Measurements from ENCODE around the gene CRELD2. TPM values are rescaled to one million over a fixed set of nuclear protein-coding genes. Genes with fewer than 3 reads are reported as not detected.

The CRELD2 gene
- total RNA-seq, 2 donors from 2014 or later, result 55.1 to 70.1 TPM

DNA sequence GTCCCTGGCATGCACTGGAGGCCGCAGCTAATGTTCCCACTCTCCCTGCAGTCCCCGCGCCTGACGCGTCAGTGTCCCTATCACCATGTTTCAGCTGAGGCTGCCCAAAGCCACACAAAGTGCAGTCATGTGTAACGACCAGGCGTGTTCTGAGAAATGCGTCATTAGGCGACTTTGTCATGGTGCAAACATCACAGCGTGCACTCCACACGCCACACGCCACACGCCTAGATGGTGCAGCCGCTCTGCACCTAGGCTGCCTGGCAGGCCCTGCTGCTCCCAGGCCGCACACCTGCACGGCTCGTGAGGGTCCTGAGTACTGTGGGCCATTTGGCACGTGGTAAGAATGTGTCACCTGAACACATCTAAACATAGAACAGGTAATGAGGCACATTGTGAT is 2.4 kb downstream of the CRELD2 start:
- Histone ChIP-seq H3K4me3 (no peak overlapping the region), H3K27me3 (replicated peaks; ENCODE audit: insufficient read depth) (no peaks in the 10 kb centered on the region), H3K9me3 (no peaks in the 10 kb centered on the region), H3K4me1 (replicated peaks) (peaks cover 6% of the 10 kb centered on the region), H3K36me3 (no peaks in the 10 kb centered on the region), H3K27ac (no peak overlapping the region)
- intact Hi-C loops (cut with DNase I), result no loop called here
- WGBS, result 90% methylated on average over 18 of the region's 18 CpGs
- TF ChIP-seq, protein P1, sequence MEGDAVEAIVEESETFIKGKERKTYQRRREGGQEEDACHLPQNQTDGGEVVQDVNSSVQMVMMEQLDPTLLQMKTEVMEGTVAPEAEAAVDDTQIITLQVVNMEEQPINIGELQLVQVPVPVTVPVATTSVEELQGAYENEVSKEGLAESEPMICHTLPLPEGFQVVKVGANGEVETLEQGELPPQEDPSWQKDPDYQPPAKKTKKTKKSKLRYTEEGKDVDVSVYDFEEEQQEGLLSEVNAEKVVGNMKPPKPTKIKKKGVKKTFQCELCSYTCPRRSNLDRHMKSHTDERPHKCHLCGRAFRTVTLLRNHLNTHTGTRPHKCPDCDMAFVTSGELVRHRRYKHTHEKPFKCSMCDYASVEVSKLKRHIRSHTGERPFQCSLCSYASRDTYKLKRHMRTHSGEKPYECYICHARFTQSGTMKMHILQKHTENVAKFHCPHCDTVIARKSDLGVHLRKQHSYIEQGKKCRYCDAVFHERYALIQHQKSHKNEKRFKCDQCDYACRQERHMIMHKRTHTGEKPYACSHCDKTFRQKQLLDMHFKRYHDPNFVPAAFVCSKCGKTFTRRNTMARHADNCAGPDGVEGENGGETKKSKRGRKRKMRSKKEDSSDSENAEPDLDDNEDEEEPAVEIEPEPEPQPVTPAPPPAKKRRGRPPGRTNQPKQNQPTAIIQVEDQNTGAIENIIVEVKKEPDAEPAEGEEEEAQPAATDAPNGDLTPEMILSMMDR (IDR thresholded peaks at IDR 0.05), result no peak
- TF ChIP-seq POLR2AphosphoS5 (IDR thresholded peaks at IDR 0.05) (no peak), POLR2A (IDR thresholded peaks at IDR 0.05) (no peak)
- DNase-seq (ENCODE audit: low spot score), result no peak

DNA sequence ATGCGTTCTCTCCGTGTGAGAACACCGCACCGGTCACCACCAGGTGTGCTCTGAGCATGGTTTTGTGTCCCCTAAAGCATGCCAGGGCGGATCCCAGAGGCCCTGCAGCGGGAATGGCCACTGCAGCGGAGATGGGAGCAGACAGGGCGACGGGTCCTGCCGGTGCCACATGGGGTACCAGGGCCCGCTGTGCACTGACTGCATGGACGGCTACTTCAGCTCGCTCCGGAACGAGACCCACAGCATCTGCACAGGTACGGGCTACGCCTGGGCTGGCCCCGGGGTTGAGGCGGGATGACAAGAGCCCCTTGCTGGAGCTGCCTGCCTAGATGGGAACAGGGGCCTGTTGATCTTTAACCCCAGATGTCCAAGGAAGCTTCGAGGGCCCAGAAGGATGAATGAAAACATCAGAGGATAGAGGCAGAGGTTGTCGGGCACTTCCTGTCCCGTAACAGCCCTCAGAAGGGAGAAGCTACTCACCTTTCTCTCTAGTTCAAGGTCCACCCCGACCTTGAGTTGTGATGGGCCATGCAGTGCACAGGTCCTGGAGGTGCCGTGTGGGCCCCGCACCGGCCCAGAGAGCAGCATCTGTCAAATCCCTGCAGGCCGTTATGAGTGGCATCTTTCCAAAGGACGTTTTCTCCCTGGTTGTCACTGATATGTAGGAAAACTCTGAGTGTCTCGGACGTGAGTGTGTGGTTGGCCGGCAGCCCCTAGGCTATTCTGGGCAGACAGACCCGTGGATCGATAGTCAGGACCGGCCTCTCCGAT is 3.3 kb downstream of the CRELD2 start:
- Histone ChIP-seq H3K27me3 (replicated peaks; ENCODE audit: insufficient read depth) (no peaks in the 10 kb centered on the region), H3K36me3 (no peaks in the 10 kb centered on the region), H3K9me3 (no peaks in the 10 kb centered on the region), H3K4me3 (no peak overlapping the region), H3K27ac (no peak overlapping the region), H3K4me1 (replicated peaks) (peaks cover 6% of the 10 kb centered on the region)
- intact Hi-C loops (cut with DNase I), result no loop called here
- no peak for TF ChIP-seq POLR2AphosphoS5 (IDR thresholded peaks at IDR 0.05)
- no peak for TF ChIP-seq POLR2A (IDR thresholded peaks at IDR 0.05)
- TF ChIP-seq, protein P1 (IDR thresholded peaks at IDR 0.05), result no peak
- 84% methylated on average over 28 of the region's 35 CpGs for WGBS
- DNase-seq (ENCODE audit: low spot score), result no peak

GRCh38 chr22:49922484-49922883 is 4.0 kb downstream of the CRELD2 start:
- DNase-seq (ENCODE audit: low spot score), result no peak
- Histone ChIP-seq H3K4me1 (replicated peaks) (peaks cover 6% of the 10 kb centered on the region), H3K4me3 (no peak overlapping the region), H3K27me3 (replicated peaks; ENCODE audit: insufficient read depth) (no peaks in the 10 kb centered on the region), H3K36me3 (no peaks in the 10 kb centered on the region), H3K27ac (no peak overlapping the region), H3K9me3 (no peaks in the 10 kb centered on the region)
- 62% methylated on average over 14 of the region's 22 CpGs for WGBS
- TF ChIP-seq POLR2AphosphoS5 (IDR thresholded peaks at IDR 0.05) (no peak), POLR2A (IDR thresholded peaks at IDR 0.05) (no peak)
- TF ChIP-seq, protein P1 (IDR thresholded peaks at IDR 0.05), result no peak
- intact Hi-C loops (cut with DNase I), result no loop called here

GRCh38 chr22:49922926-49923325 is 4.5 kb downstream of the CRELD2 start:
- H3K4me3 ChIP-seq, result no peak overlapping the region
- WGBS, result 59% methylated on average over 21 of the region's 25 CpGs
- H3K27ac ChIP-seq, result no peak overlapping the region
- H3K4me1 ChIP-seq (replicated peaks), result peaks cover 6% of the 10 kb centered on the region
- no peak for DNase-seq (ENCODE audit: low spot score)
- no peaks in the 10 kb centered on the region for H3K27me3 ChIP-seq (replicated peaks; ENCODE audit: insufficient read depth)
- no peaks in the 10 kb centered on the region for H3K9me3 ChIP-seq
- no peaks in the 10 kb centered on the region for H3K36me3 ChIP-seq
- TF ChIP-seq, protein P1 (IDR thresholded peaks at IDR 0.05), result no peak
- TF ChIP-seq POLR2AphosphoS5 (IDR thresholded peaks at IDR 0.05) (no peak), POLR2A (IDR thresholded peaks at IDR 0.05) (no peak)
- intact Hi-C loops (cut with DNase I), result no loop called here

GRCh38 chr22:49923445-49923844 is 5.0 kb downstream of the CRELD2 start:
- no peaks in the 10 kb centered on the region for H3K36me3 ChIP-seq
- TF ChIP-seq, protein P1 (IDR thresholded peaks at IDR 0.05), result peak in 1 of 4 experiments; percentile 11
- no peak for TF ChIP-seq POLR2A (IDR thresholded peaks at IDR 0.05)
- no peaks in the 10 kb centered on the region for H3K27me3 ChIP-seq (replicated peaks; ENCODE audit: insufficient read depth)
- no peak overlapping the region for H3K27ac ChIP-seq
- intact Hi-C loops (cut with DNase I), result no loop called here
- peaks cover 6% of the 10 kb centered on the region for H3K4me1 ChIP-seq (replicated peaks)
- no peak overlapping the region for H3K4me3 ChIP-seq
- 71% methylated on average over 16 of the region's 16 CpGs for WGBS
- H3K9me3 ChIP-seq, result no peaks in the 10 kb centered on the region
- no peak for DNase-seq (ENCODE audit: low spot score)

Data from prostate gland (tissue), 2 donors.